Measurements from ENCODE around the gene HHEX.
"Not testable (repeated sequence)": the region's sequence is repeated elsewhere in the genome, so short reads cannot be mapped to it uniquely, and the experiment has no call there.

HHEX gene

DNA sequence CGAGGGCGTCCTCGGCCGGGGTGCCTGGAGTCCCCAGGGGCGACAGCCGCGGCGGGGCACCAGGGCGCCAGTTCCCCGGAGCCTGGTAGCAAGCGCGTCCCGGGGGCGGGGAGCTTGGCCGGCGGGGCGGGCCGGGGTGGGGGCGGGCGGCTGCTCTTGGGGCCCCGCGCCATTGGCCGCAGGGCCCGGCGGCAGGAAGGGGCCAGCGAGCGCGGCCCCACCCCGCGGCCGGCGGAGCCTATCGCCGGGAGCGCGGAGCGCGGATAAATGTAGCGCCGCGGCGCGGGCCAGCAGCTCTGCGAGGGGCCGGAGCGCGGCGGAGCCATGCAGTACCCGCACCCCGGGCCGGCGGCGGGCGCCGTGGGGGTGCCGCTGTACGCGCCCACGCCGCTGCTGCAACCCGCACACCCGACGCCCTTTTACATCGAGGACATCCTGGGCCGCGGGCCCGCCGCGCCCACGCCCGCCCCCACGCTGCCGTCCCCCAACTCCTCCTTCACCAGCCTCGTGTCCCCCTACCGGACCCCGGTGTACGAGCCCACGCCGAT is at the start of gene HHEX:
Gene HHEX, plus strand, starts transcription at position 293 of the 548 bp plus-strand sequence. Its CDS starts 32 bp downstream, at position 325.
- no peak for DNase-seq (ENCODE audit: low read depth, low spot score)

DNA sequence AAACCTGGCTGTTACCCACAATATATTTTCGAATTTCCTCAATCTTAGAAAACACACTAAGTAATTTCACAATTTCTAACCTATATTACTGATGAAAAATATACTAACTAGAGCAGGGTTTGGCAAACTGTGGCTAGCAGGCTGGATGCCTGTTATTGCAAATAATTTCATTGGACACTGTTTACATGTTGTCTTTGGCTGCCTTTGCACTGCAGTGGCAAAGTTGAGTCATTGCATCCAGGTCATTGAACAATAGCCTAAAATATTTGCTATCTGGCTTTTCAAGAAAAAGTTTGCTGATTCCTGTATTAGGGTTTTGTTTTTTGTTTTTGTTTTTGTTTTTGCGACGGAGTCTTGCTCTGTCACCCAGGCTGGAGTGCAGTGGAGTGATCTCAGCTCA is 49.6 kb upstream of the HHEX start:
- DNase-seq (ENCODE audit: low read depth, low spot score), result no peak

DNA sequence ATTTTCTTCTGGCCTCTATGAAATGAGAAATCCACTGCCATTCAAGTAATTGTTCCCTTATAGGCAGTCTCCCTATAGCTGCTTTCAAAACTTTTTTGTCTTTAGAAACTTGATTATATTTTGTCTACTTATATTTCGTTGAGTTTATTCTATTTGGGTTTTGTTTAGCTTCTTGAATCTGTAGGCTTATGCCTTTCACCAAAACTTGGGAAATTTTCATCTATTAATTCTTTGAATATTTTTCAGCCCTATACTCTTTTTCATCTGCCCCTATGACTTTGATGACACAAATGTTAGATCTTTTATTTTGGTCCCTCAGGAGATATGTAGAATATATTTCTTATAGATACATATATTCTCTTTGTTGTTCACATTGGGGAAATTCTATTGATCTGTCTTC is 48.3 kb upstream of the HHEX start:
- no peak for DNase-seq (ENCODE audit: low read depth, low spot score)

DNA sequence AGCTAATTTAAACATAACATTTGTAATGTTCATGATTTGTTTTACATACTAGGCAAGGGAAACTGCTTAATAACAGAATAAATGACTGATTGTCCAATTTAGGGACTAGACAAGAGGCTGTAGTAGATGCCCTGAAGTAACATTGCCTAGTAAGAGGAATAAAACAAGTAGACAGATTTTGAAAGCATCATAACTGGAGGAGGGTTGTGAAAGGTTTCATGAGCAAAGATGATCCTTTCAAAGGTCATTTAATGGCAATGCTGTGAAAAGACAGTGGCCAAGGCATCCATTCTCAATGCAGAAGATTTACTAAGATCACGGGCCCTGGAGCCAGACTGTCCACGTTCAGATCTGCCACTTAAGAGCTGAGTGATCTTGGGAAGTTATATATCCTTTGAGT is 44.8 kb upstream of the HHEX start:
- no peak for DNase-seq (ENCODE audit: low read depth, low spot score)

DNA sequence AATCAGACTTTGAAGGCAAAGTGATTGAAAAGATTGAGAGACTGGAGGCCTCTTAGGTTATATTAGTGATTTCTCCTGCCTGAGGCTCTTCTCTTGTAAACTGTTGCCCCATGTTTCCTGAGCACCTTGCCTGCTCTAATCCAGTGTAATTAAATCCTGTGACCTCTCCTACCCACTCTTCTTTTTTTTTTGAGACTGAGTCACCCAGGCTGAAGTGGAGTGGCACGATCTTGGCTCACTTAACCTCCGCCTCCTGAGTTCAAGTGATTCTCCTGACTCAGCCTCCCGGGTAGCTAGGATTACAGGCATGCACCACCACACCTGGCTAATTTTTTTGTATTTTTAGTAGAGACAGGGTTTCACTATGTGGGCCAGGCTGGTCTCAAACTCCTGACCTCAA is 38.9 kb upstream of the HHEX start:
- DNase-seq (ENCODE audit: low read depth, low spot score), result not testable (repeated sequence)

DNA sequence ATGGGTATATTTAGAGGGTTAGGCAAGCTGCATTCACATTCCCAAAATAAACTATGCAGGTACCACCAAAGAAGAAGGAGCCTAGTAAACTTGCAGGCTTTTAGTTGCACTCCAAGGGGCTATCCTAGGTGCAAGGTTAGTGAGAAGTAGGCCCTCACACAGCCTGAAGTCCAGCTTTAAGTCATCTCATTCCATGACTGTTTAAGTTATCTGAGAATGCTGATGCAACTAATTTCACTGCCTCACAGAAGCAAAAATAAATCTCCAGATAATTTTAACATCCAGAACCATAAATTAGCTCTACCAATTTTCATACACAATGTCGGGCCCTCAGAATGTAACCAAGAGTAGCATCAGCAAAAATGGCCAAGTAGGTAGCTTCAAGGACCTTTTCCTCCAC is 34.3 kb upstream of the HHEX start:
- DNase-seq (ENCODE audit: low read depth, low spot score), result no peak

DNA sequence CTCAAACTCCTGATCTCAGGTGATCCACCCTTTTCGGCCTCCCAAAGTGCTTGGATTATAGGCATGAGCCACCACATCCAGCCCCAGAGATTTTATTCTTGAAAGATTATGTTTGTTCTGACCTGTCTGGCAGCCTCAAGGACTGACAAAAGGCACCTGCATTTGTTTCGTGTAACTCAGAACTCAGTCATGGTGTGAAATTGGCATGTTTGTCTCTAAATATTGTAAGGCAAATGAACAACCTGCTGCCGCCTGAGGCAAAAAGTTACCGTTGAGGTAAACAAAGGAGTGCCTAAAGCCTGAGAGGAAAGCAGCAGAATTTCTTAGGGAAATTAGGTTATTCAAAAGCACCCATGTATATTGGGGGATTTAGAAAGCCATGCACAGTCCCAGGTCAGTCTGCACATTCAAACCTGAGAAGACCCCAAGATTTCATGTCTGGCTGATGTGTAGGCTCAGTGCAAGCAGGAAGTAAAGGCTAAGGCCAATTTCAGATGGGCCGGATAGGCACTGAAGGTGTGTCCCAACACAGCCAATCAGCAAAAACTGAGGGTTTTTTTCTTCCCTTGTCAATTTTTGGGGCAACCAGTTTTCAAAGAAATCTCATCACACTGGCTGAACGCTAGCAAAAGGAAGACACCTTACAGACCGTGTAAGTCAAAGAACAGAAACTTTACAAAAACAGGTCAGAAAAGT is 33.3 kb upstream of the HHEX start:
- no peak for DNase-seq (ENCODE audit: low read depth, low spot score)

DNA sequence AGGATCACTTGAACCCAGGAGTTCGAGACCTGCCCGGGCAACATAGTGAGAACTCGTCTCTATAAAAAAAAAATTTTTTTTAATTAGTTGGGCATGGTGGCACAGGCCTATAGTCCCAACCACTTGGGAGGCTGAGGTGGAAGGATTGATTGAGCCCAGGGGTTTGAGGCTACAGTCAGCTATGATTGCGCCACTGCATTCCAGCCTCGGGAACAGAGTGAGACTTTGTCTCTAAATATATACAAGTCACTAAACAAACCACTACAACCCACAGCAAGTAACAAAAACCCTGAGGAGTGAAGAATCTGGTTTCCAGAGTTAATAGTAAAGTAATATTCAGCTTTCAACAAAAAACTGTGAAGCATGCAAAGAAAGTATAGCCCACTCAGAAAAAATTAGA is 32.7 kb upstream of the HHEX start:
- DNase-seq (ENCODE audit: low read depth, low spot score), result no peak

DNA sequence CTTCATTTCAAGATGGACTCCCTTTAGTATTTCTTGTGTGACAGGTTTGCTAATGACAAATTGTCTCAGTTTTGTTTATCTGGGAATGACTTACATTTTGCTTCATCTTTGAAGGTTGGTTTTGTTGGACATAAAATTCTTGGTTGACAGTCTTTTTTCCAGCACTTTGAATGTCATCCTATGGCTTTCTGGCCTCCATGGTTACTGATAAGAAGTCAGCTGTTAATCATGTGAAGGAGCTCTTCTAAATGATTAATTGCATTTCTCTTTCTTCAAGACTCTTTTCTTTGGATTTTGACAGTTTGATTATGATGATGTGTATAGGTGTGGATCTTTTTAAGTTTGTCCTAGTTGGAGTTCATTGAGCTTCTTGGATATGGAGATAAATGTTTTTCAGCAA is 26.9 kb upstream of the HHEX start:
- no peak for DNase-seq (ENCODE audit: low read depth, low spot score)

DNA sequence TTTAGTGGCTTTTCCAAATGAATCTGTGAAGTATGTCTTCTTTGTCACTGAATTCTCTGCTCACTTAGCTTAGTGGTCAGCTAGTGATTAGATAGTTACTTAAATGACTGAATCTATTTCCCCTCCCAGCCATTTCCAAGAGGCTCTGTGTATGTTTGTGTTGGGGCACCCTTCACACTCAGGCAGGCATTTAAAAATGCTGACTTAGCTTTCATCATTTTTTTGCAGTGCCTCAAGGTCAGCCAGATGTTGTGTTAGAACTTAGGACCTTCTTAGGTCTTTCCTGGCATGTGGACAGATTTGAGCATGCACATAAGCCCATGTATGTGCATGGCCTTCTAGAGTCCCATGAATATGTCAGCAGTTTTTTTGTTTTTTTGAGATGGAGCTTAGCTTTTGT is 25.4 kb upstream of the HHEX start:
- DNase-seq (ENCODE audit: low read depth, low spot score), result no peak

DNA sequence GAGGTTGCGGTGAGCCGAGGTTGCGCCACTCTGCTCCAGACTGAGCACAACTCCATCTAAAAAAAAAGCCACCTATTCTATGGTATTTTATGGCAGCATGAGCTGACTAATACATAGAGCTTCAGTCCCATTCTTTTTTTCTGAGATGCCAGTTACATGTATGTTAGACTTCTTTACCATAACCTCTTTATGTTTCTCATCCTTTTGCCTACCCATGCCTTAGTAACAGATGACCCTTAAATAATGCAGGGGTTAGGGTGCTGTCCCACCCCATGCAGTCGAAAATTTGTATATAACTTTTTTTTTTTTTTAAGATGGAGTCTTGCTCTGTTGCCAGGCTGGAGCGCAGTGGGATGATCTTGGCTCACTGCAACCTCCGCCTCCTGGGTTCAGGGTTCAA is 22.7 kb upstream of the HHEX start:
- DNase-seq (ENCODE audit: low read depth, low spot score), result no peak

DNA sequence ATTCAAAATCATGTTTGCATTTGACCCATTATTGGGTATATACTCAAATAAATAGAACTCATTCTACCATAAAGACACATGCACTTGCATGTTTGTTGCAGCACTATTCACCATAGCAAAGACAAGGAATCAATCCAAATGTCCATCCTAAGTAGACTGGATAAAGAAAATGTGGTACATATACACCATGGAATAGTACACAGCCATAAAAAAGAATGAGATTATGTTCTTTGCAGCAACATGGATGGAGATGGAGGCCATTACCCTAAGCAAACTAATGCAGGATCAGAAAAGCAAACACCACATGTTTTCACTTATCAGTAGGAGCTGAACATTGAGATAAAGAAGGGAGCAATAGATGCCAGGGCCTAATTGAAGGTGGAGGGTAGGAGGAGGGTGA is 12.0 kb upstream of the HHEX start:
- DNase-seq (ENCODE audit: low read depth, low spot score), result no peak

DNA sequence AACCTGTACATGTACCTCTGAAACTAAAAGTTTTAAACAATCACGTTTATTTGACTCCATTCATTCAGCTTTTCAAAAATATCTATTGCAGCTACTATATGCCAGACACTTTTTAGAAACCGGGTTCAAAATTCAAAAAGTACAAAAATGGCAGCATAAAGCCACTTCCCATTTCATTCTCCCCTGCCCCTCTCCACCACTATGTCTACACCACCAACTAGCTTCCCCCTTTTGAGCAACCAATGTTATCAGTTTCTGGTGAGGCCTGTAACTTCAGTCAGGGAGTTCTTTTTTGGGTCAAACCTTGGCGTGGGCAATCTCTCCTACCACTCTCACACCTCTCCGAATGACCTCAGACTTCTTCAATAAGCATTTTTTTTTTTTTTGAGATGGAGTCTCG is 11.5 kb upstream of the HHEX start:
- DNase-seq (ENCODE audit: low read depth, low spot score), result no peak

DNA sequence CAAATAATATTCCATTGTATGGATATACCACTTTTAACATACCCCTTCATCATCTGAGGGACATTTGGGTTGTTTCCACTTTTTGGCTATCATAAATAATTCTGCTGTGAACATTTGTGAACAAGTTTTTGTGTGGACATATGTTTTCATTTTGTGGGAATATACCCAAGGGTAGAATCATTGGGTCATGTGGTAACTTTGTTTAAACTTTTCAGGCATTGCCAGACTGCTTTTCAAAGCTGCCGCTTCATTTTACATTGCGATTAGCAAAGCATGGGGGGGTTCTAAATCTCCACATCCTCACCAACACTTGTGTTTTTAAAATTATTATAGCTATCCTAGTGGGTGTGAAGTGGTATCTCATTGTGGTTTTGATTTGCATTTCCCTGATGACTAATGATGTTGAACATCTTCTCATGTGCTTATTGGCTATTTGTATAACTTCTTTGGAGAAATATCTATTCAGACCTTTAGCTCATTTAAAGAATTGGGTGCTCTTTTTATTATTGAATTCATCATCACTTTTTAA is 8.4 kb upstream of the HHEX start:
- DNase-seq (ENCODE audit: low read depth, low spot score), result no peak

DNA sequence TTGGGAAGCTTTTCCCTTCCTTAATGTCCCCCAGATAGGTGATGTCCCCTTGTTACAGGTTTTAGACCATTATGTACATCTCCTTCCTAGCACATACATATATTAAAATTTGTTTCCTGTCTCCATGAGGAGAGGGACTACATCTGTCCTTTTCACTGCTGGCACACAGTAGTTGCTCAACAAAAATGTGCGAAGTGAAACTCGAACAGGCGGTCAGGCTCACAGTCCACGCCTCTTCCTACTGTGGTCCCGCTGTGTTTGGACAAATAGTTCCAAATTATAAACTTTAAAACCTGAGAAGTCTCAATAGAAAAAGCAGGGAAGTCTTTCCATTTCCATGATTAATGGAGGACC is 1.2 kb upstream of the HHEX start:
- no peak for DNase-seq (ENCODE audit: low read depth, low spot score)

DNA sequence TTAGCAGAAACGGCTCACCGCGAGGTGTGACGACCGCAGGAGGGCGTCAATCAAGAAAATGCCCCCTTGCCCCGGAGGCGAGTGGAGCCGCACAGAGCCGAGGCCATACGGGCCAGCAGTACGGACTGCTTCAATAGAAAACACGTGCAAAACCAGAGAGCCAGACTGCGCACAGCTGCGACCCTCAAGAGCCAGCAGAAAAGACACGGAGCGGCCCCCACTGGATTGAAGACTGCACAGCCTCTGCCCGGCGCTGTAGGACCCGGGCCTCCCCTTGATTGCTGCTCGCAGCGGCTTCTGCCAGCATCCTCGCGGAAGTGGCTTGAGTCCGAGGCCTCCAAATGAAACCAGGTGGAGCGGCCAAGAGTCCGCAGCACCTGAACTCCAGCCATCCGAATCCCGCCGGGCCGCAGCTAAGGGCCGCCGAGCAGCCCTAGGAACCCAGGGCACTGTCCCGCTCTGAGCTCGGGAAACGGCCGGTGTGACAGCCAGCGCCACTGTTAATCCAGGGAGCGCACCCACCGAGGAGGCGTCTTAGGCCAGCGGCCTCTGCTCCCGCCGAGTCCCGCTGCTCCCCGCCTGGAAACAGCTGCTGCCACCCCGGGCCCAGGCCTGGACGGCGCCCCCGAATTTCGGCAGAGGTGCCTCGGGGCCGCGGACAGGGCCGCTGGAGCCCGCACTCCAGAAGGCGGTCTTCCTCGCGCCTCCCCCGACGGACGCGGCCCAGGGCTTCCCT is 660 bp upstream of the HHEX start:
- DNase-seq (ENCODE audit: low read depth, low spot score), result no peak

DNA sequence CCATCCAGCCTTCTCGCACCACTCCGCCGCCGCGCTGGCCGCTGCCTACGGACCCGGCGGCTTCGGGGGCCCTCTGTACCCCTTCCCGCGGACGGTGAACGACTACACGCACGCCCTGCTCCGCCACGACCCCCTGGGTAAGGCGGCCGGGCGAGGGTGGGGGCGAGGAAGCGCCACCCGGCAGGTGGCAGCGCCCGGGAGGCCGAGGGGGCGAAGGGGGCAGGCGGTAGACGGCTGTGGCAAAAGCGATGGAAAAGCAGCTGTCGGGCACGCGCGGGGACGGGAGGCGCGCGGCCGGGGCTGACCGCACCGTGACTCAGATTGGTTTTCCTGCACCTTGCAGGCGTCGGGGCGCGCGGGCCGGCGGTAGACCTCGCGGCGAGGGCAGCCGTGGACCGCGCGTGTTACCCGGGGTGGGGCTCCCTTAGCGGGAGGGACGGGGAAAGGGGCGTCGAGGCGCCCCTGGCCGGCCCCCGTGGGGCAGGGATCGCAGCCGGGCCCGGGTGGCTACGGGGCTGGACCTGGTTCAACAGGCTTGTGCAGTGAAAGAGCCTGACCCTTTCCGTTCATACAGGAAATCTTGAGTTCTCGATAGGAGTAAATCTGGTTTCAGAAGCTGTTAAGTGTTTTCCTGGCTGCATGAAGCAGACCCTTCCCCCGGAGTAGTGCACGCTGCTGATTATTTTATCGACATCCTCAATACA is 608 bp downstream of the HHEX start:
- DNase-seq (ENCODE audit: low read depth, low spot score), result no peak

DNA sequence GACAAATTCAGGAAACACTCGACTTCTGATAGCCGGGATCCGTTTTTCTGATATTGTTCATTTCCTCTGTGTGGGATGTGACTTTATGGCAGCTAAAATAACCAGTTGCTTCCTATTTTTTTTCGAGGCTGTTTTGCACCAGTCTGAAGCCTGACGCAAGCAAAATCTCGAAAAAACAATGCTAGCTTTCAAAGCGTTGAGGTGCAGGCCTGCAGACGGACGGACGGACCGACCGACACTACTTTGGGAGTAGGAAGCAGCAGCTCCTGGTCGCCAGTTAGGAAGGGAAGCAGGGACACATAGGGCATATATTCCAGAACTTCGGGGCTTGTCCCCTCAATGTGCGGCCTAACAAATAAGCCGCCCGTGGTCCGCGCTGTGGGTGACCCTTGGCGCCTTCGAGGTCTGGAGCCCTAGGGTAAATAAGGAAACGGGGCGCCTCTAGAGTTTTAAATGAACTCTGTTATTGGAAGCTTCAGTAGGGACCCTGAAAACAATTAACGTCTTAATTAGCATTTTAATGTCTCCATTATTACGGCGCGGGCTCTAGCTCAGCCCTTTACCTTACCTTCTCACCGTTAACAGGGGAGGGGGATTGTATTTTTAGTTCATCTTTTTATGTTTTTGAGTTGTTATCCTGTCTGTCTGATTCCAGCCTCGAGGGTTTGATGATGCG is 1.3 kb downstream of the HHEX start:
- no peak for DNase-seq (ENCODE audit: low read depth, low spot score)

DNA sequence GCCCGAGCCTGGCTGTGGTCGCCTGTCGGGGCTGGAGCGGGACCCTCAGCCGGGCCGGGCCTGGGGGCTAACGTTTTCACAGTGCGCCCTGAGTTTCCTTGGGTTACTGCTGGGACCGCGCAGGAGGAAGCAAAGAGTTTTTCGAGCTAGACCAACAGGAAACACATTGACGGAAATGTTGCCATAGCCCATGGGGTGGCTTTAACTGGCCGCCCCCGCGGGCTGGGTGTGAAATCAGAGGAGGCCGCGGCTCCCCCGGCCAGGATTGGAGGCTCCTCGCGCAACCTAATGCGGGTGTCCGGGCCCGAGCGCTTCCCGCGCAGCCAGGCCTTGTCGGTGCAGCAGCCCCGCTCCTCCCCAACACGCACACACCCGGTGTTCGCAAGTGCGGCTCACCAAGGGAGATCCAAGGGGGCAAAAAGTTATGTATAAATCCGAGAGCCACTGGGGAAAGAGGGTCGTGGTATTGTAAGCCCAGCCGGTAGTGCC is 1.9 kb downstream of the HHEX start:
- no peak for DNase-seq (ENCODE audit: low read depth, low spot score)

DNA sequence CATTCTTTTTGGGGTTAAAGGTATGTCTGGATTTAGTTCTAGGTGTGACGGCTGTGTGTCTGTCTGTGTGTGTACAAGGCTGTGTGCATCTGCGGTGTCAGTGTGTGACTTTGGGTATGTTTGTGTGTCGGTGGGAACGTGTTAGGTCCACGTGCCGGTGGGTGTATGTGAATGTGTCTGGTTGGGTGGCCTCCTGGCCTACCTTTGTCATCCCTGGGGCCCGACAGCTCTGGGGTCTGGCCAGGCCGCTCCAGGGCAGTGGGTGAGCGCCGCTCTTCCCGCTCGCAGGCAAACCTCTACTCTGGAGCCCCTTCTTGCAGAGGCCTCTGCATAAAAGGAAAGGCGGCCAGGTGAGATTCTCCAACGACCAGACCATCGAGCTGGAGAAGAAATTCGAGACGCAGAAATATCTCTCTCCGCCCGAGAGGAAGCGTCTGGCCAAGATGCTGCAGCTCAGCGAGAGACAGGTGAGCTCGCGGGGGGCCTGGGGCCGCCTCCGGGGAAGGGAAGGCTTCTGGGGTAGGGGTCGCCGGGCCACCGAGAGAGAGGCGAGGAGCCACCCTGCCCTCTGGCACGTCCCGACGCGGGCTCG is 2.4 kb downstream of the HHEX start:
- DNase-seq (ENCODE audit: low read depth, low spot score), result no peak

Measured in activated naive CD8-positive, alpha-beta T cell treated with anti-CD3 and anti-CD28 coated beads, Interleukin-2, amount 50 U/mL, for 16 hours (primary cell).